Endometrial microvascular endothelial cells (primary cell): ENCODE results near the gene KCNK16. TPM values are rescaled to one million over a fixed set of nuclear protein-coding genes. Genes with fewer than 3 reads are reported as not detected.

Experiments
- in situ Hi-C: cut with HindIII; loops from 2 replicates; pipeline ENCODE4 v1.10.0; 2017; ENCODE audit warnings: low sequenced_read_pairs, low pct_unique_long_range_greater_than_20kb; ENCODE audit errors: inconsistent ontology term
- total RNA-seq: library from RNA; depleted of rRNA; stranded (reverse); fragments of >200 nt; gene quantifications from one replicate; pipeline ENCODE4 v1.2.3, GENCODE V29; 2015; ENCODE audit errors: inconsistent ontology term

KCNK16 gene
- total RNA-seq, 1 donor from 2014 or later = not detected

DNA sequence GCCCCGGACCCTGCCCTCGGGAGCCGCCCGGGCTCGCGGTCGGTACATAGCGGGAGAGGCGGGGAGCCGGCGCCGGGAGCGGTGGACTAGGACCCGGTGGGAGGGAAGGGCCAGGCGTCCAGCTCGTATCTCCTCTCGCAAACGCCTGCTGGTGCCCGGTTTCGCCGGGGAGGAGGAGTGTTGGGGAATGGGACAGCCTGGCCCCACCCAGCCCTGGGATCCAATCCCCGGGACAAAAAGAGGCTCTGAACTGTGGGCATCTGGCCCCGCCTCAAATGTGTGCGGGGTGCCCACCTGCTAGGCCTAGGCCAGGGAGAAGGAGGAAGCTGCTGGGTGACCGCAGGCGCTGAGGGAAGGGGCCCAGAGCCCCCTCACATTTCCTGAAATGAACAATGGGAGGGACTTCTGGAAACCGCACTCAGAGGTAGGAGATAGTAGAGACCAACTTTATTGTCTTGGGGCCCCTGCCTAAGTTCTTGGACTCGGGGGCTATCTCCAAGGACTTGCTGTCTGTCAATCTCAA lies 8.2 kb downstream of the KCNK16 start, which contains the start of gene KCNK17:
KCNK17 (minus strand) TSS at position 147 of the 523 bp plus-strand sequence; CDS start at position 48, 99 bp downstream.
- in situ Hi-C loops = no loop called here

DNA sequence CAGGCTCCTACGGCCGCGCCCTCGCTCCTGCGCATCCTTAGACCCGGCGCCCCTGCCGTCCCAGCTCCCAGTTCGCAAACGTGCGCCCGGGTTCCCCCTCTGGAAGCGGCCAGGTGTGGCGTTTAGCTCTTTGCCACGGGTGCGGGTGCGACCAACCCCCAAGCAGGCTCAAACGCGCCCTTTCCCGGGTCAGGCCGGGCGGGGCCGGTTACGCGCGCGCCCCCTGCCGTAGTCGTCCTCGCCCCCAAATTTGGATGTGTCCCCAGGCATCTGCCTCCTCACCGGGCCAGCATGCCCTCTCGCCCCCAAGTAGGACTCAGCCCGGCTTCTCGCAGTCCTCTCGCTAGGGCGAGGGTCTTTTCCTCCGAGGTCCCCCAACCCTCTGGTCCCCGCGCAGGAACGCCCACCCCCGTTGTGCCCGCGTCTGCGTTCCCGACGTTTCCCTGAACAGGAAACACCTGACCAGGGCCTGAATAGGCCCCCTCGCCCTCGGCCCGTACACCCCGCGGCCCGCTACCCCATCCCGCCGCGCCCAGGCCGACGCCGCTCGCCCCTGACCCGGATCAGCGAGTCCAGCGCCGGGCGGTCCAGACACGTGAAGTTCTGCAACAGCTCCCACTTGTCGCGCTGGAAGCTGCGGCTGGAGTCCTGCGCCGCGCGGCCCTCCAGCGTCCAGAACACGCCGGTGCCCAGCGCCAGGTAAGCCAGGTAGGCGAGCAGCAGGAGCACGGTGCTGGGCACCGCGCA lies 8.8 kb downstream of the KCNK16 start:
- in situ Hi-C loops = no loop called here

DNA sequence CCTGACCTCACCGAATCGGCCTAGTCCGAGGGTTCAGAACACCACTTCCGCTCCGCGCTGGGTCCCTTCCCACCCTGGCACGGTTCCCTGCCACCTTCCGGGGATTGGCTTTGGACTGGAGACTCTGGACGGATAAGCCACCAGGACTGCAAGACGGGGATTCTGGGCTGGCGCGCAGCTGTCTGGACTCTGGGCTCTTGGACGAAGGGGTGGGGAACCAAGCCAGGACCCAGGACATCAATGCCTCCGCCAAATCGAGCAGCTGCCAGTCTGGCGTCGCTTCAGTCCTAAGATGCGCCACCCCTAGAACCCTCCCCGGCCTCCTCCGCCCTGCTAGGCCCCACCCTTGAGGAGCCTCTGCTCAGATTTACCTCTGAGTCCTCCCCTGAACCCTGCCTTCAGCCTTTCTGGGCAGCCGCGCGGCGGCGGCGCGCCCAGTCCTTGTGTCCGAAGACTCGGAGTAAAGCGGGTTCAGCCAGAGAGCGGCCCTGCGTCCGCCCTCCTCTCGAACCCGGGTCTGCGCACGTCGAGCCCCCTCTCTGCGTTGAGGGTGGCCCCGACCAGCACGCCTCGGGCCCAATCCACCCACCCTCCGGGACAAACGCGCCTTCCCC lies 9.5 kb downstream of the KCNK16 start:
- in situ Hi-C loops = no loop called here

DNA sequence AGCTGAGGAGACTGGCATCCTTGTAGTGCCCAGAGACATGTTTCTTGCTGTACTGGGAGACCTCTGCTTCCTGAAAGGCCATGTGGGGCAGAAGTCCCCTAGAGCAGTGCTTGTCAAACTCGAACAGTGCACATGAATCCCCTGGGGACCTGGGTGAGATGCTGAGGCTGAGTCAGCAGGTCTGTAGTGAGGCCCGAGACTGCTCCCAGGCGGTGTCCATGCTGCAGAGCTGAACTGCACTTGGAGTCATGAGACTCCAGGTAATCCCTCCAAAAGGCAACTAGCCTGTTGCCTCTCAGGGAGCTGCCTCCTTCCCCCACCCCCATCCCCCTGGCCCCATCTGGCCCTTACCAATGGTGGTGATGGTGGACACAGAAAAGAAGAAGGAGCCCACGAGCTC lies 12.0 kb downstream of the KCNK16 start:
- in situ Hi-C loops = no loop called here

DNA sequence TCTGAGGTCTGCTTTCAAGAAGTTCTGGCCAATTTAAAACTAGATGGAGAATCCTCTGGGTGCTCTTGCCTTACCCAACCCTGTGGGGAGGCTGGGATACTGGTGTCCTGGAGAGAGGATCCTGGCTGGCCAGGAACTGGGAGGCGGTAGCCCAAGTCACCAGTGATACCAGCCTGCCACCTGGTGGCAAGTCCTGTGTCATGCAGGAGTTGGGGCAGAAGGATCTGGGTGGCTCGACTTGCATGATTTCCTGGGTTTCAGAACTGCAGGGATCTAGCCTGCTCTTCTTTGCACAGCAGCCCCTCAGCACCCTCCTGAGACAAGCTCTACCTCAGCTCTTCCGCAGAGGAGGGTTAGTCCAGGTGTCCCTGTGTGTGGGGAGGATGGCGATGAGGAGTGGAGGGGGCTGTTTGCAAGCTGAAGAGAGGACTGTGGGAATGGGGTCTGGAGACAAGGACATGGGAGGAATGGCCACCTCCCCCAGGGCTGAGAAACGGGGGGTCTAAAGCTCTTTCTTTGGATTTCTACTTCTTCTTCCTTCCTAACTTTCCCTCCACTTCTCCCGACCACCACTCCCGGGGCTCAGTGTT lies 12.5 kb downstream of the KCNK16 start:
- in situ Hi-C loops = no loop called here

DNA sequence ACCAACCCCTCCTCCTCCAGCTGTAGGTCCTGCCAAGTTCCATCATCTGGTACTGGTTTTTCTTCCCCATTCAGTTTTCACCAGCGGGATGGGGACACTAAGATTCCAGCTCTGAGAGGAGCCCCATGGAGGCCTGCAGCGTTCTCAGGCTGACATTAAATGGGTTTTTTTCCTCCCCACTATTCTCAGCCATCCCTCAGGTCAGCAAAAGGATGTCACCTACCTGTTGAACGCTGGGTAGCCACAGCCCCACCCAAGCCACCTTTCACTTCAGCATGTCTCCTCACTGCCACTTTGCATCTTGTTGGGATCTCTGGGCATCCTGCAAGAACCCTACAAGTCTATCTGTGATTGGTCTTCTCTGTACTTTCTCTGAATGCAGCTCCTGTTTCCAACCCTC lies 15.0 kb downstream of the KCNK16 start:
- in situ Hi-C loops = no loop called here

DNA sequence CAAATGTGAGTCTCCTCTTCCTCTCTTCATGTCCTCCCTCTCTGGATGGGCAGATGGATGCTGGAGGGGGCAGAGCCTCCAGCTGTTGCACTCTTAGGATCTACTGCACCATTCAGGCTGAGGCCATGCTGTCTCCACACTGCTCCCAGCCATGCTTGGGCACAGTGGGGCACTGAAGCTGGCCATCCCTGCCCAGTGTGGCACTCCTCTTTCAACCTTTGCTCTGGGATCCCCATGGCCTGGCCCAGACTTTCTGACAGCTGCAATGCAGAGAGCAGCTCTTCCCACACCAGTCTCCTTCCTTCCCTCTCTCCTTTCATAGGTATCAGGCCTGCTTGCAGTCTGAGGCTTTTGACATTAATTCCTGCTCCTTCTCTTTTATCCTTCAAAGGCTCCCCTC lies 17.6 kb downstream of the KCNK16 start:
- in situ Hi-C loops = no loop called here

DNA sequence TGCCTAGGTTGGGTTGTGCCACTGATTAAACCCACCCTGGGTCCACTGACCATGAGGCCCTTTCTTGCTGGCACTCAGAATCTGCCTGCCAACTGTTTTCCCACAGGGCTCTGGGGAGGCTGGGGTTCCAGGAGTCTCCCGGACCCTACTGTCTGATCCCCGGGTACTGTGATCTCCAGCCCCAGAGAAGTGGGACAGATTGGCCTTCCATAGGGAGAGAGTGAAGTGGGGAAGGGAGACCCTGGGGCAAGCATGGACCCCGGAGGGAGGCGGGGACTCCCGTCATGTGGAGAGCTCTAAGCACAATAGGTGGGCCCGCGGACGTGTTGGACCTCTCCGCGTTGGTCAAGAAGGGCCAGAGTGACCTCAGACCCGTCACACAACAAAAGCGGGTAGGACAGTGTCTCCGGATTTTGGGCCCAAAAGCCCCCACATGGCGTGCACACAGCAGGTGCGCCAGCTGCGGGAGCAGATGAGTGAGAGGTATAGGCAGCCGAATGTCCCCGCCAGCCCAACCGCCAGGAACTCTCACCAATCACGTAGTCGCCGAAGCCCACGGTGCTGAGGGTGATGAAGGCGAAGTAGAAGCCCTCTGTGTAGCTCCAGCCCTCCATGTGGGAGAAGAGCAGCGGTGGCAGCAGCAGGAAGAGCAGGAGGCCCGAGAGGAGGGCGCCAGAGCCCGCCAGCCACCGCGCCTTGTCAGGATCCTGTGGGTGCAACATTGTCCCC lies 18.9 kb downstream of the KCNK16 start:
- in situ Hi-C loops = no loop called here

DNA sequence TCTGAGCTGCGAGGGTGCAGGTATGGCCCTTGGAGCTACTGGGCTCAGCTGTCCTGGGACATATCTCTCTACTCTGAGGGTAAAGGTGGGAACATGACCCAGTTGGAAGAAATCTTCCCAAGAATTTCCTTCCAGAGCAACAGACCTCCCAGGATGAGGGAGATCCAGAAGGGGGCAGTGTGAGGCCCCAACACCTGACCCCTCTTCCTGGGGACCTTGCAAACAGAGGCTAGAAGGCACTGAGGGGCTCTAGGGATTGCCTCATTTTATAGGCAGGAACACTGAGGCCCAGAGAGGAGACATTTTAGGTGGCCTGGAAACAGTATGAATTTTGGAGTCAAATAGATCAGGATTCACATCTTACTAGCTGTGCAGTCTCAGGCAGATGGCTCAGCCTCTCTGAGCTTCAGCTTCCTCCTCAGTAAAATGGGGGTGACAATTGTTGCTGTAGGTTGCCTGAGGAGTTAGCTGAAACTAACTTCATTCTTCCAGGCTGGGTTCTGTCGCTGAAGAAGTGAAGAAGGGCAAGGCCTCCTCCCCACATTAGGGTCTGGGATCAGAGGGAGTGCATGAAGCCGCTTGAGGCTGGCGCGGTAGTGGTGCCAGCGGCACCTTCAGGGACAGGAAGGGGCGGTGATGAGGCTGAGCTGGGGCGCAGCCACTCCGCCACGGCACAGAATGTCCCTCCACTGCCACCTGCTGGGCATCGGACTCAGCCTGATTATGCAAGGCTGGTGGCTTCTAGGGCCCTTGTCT lies 19.7 kb downstream of the KCNK16 start:
- in situ Hi-C loops = no loop called here

DNA sequence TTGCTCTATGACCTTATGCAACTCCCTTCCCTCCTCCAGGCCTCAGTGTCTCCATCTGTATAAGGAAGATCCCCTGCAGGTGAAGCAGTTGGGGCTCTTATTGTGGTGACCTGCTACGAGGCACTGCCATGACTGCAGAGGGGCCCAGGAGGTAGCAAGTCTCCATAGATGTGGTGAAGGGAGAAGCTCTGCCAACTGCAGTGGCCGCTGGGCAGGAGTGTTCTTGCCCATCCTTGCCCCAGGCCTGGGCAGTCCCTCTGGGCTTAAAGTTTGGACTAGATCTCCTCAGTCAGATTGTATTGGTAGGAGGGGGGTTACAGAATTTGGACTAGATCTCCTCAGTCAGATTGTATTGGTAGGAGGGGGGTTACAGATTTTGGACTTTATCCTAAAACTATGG lies 20.5 kb downstream of the KCNK16 start:
- in situ Hi-C loops = no loop called here

DNA sequence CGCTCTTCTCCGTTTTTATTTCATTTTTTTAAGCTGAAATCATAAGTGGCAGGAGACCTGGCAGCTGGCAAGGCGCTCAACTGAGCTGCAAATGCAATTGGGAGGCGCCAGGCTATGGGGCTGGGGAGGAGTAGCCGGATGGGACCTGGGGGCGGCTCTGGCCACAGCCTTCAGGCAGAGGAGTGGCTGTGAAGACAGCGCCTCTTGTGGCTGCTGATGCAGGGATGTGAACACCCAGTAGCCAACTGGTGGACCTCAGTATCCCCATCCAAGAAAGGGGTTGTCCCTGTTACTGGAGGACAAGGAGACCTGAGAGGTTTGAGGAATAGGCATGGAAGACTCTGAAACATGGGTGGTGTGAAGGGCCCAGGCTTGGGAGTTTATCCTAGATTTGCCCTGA lies 20.9 kb downstream of the KCNK16 start:
- in situ Hi-C loops = no loop called here

DNA sequence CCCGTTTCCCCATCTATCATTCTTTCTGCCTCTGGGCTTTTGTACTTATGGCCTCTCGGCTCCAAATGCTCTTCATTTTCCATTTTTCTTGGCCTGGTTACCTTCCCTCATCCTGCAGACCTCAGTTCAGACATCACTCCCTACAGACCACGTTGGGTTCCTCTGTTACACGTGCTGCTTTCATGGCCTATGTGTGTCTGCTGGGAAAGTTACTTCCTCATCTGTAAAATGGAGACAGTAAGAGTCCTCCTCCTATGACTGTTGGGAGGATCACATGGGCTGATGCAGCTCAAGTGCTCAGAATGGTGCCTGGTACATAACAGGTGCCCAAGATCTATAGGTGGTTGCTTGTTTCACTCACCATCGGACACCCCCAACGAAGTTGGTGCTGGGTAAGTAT lies 21.8 kb downstream of the KCNK16 start:
- in situ Hi-C loops = no loop called here

DNA sequence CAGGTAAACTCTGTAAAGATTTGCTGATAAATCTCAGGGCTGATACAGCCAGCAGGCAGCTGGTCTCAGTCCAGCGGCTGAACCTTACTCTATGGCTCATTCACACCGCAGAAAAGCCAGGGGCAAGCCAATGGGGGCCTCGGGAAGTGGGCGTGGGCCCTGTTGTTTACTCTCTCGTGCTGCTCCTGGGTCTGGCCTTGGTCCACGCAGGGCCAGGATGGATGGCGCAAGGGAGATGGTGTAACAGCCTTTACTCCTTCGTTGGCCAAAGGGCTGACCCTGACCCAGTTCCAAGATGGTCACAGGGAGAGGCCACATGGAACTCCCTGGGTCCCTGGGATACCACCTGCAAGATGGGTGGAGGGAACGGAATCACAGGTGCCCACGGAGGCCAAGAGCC lies 24.4 kb downstream of the KCNK16 start:
- in situ Hi-C loops = no loop called here

DNA sequence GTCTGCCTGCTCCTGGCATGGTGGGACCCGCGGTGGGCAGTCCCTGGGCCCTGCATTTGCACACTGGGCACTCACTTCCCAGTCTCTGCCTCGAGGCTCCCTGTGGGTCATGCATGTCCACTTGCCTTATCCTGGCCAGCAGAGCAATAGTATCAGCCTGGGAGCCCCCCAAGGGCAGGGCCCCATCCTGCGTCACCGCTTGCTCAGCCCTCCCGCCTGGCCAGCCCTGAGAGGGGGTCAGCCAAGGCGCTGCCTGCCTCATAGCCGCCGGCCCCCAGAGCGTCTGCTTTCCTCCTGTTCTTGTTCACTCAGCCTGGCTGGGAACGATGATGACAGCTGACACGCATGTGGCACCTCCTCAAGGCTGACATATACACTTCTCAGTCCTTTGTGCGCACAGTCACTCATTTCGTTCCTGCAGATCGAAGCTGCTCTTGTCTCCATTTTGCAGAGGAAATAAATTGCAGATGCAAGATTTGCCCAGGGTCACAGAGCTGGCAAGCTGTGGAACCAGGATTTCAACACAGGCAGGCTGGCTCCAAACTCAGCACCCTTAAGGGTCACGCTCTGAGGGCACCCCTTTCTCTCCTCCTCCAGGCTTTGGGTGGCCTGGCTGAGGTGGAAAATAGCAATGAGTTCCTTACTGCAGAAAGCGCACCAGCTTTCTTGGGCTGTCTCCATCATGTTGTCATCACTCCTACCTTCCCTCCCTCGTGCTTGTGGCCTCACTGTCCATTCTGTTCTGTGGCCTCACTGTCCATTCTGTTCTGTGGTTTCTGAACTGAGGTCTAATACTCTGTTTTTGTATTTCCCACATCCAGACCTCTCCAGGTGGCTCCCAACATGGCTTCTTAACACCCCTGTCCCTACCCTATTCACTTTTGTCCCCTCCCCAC lies 25.5 kb downstream of the KCNK16 start:
- in situ Hi-C loops = no loop called here

DNA sequence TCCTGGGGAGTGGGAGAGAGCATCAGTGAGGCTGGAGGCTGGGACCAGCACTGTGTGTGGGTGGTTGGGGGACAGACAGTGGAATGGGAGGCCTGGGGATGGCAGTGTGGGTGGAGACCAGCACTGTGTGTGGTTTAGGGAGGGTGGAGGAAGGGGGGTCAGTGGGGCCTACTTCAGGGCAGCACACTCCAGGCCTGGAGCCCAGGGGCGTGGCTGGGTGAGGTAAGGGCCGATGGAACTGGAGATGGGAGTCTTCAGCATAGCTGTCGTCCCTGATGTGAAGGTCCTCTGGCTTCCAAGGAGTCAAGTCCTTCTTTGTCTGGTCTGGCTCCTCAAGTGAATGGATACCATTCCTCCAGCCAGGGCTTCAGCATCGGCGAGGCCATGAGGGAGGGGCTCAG lies 26.9 kb downstream of the KCNK16 start:
- in situ Hi-C loops = no loop called here

DNA sequence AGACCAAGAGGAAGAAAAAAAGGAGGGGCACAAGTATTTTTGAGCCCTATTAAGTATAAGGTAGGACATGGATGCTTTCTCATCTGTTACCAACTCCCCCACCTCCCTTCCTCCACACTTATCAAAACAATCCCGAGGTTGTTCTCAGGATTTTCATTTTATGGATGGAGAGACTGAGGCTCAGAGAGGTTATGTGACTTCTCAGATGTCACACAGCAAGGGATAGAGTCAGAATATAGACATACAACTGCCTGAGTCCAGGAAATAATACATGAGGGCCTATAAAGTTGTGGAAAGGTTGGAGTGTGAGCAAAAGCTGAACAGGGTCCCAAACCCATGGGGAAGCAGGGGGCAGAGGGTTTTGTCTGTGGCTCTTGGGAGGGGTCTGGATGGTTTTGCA lies 27.6 kb downstream of the KCNK16 start:
- in situ Hi-C loops = no loop called here

DNA sequence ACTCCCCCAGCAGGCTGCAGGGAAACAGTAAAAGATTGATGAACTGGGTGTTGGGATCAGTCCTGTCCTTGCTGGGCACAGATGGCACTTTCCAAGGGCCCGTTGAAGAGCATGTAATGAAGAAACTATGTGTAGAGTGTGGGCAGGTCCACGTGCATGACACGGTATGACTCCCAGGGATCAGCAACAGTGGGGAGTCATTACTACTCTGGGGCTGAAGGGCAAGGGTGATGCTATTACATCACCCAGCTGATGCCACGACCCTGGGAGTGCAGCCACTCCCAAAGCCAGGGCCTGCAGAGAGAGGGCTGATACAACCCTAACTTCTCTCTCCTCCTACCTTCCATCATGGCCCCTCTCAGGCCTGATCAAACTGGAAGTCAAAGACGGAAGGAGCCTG lies 28.4 kb downstream of the KCNK16 start:
- in situ Hi-C loops = no loop called here

DNA sequence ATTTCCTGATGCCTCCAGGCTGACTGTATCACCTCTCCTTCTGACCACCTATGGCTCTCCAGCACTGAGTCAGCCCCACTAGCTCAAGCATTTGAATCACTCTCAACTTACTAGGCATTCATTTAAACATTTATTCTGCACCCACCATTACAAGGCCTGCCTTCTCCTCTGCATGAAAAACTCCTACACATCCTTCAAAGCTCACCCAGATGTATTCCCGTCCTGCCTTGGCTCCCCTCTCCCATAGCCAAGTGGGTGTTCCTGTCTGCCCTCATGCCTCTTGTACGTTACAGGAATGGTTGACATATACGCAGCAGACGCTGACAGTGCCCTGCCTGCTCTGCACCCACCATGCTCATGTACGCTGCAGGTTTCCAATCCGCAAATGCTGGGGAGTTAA lies 29.9 kb downstream of the KCNK16 start:
- in situ Hi-C loops = no loop called here
